GM12878 (cell line): ENCODE measurements around the gene PILRB. TPM values are rescaled to one million over a fixed set of nuclear protein-coding genes. Genes with fewer than 3 reads are reported as not detected.

Experiments used
- ATAC-seq: fragments of 200-7000 bp; cut with Tn5 transposase; 3 replicates; pipeline ENCODE4 v1.9.1; 2020; ENCODE audit warnings: mild to moderate bottlenecking, moderate library complexity
- BruUV-seq: library from RNA; stranded (reverse); fragments of 400-500 nt; replicated peaks from 2 replicates; lab custom pipeline; 2021; lab: Mats Ljungman, UMichigan
- CTCF ChIA-PET: fragments of 300-600 bp; sonication (Branson Sonifier 250); formaldehyde crosslinking; extraction: SDS; loops from one replicate; lab custom pipeline; 2021; ENCODE audit warnings: inconsistent platforms; lab: Yijun Ruan, JAX
- POLR2A ChIA-PET: fragments of 350-600 bp; formaldehyde crosslinking; extraction: SDS; loops from one replicate; lab custom pipeline; 2021; ENCODE audit warnings: inconsistent platforms; lab: Charles Lee
- RAD21 ChIA-PET: fragments of 300-600 bp; sonication (Branson Sonifier 250); formaldehyde crosslinking; loops from one replicate; lab custom pipeline; 2023; ENCODE audit warnings: antibody characterized with exemption; ENCODE audit not compliant: unreplicated experiment; lab: Charles Lee
- SMC1A ChIA-PET: fragments of 300-600 bp; sonication (Branson Sonifier 250); formaldehyde crosslinking; loops from one replicate; lab custom pipeline; 2023; ENCODE audit not compliant: unreplicated experiment, uncharacterized antibody; lab: Charles Lee
- DNase-seq: peaks from one replicate; pipeline ENCODE4 v3.0.0-alpha.2; 2011; ENCODE audit warnings: low read depth, low spot score
- FAIRE-seq: peaks from 3 replicates; lab custom pipeline; 2011; peaks lifted over from hg19 to GRCh38; lab: Jason Lieb, UNC
- H2AFZ ChIP-seq: 2 replicates; pipeline ENCODE4 v1.6.0; 2011; ENCODE audit warnings: low read depth, low read length, control low read depth; ENCODE audit not compliant: control insufficient read depth
- H3K27ac ChIP-seq: 2 replicates; pipeline ENCODE4 v1.5.1; 2011; ENCODE audit warnings: control low read depth; ENCODE audit not compliant: control insufficient read depth, insufficient read depth
- H3K27me3 ChIP-seq, 2 experiments: replicated peaks in 1 of 2; 2 replicates each; pipeline versions ENCODE4 v1.6.0 to v1.6.1; 2011; ENCODE audit warnings: low read length in 1 of 2; ENCODE audit not compliant: control insufficient read depth in 2 of 2, insufficient read depth in 2 of 2
- H3K36me3 ChIP-seq, 2 experiments: 2 replicates each; pipeline ENCODE4 v1.5.1; 2011; ENCODE audit warnings: low read length in 1 of 2; ENCODE audit not compliant: control insufficient read depth in 2 of 2, insufficient read depth in 2 of 2
- H3K4me1 ChIP-seq: 2 replicates; pipeline ENCODE4 v1.6.1; 2011; ENCODE audit warnings: mild to moderate bottlenecking, low read length, moderate library complexity, mixed read lengths; ENCODE audit not compliant: control insufficient read depth, insufficient read depth
- H3K4me2 ChIP-seq: 2 replicates; pipeline ENCODE4 v1.6.0; 2011; ENCODE audit warnings: control low read depth; ENCODE audit not compliant: control insufficient read depth, insufficient read depth
- H3K4me3 ChIP-seq: fragments of 200-600 bp; sonication (generic); 2 replicates; pipeline ENCODE4 v1.5.1; 2016
- H3K79me2 ChIP-seq: 2 replicates; pipeline ENCODE4 v1.6.0; 2011; ENCODE audit warnings: low read length; ENCODE audit not compliant: control insufficient read depth, insufficient read depth
- H3K9ac ChIP-seq: 2 replicates; pipeline ENCODE4 v1.8.0; 2011; ENCODE audit warnings: low read length, control low read depth, mixed read lengths; ENCODE audit not compliant: control insufficient read depth, insufficient read depth
- H3K9me3 ChIP-seq: replicated peaks from 3 replicates; pipeline ENCODE4 v1.5.1; 2011; ENCODE audit warnings: mild to moderate bottlenecking, low read length; ENCODE audit not compliant: control insufficient read depth, insufficient read depth
- H4K20me1 ChIP-seq: 2 replicates; pipeline ENCODE4 v1.6.0; 2011; ENCODE audit not compliant: control insufficient read depth, insufficient read depth
- CTCF ChIP-seq, 3 experiments: IDR thresholded peaks in 2 of 3; conservative IDR thresholded peaks in 1 of 3; 2 replicates each; pipeline ENCODE4 v1.5.1; 2011; ENCODE audit warnings: low read depth in 3 of 3, low read length in 3 of 3, mild to moderate bottlenecking in 3 of 3, control low read depth in 2 of 3, moderate library complexity in 2 of 3, inconsistent platforms in 1 of 3, mixed read lengths in 1 of 3; ENCODE audit not compliant: control insufficient read depth in 2 of 3, insufficient read depth in 1 of 3; ENCODE audit errors: extremely low read depth in 1 of 3
- POLR2AphosphoS5 ChIP-seq: IDR thresholded peaks from 2 replicates; pipeline ENCODE4 v1.6.1; 2011; ENCODE audit warnings: mild to moderate bottlenecking, low read length, inconsistent platforms
- SMAD5 ChIP-seq: IDR thresholded peaks from 2 replicates; pipeline ENCODE4 v1.6.1; 2016; ENCODE audit warnings: antibody characterized with exemption, low read depth
- ZNF592 ChIP-seq: fragments of 450-650 bp; IDR thresholded peaks from 2 replicates; pipeline ENCODE4 v1.6.1; 2017; ENCODE audit warnings: mild to moderate bottlenecking, moderate library complexity
- ZNF687 ChIP-seq: fragments of 450-650 bp; IDR thresholded peaks from 2 replicates; pipeline ENCODE4 v1.6.1; 2017; ENCODE audit warnings: mild to moderate bottlenecking, moderate library complexity
- WGBS: methylation state at CpG from one replicate; pipeline ENCODE4 v1.1.6; 2016; ENCODE audit warnings: low lambda C conversion rate; ENCODE audit not compliant: insufficient replicate concordance, insufficient coverage; ENCODE audit errors: missing lambda C conversion rate; 5-methylcytosine and 5-hydroxymethylcytosine counted together
- in situ Hi-C: fragments of 300-500 bp; cut with MboI; formaldehyde crosslinking; loops from 9 replicates; pipeline ENCODE4 v1.14.3; 2018; ENCODE audit warnings: mixed read lengths
- intact Hi-C: fragments of 100-400 bp; cut with micrococcal nuclease; formaldehyde crosslinking; loops from one replicate; pipeline ENCODE4 v1.14.2; 2022; ENCODE audit not compliant: unreplicated experiment
- polyA plus RNA-seq, 11 experiments: library from polyadenylated mRNA; depleted of rRNA in 4 of 11; unstranded in 6 of 11; stranded (reverse) in 5 of 11; fragments of >200 nt; fragmentation: Nextera tagmentation in 4 of 11; fragmentation: Illumina TruSeq in 1 of 11; extraction: Ambion mirVana in 4 of 11; extraction: Trizol in 1 of 11; gene quantifications; 1 replicate in 1 of 11; 2 replicates in 10 of 11; pipeline versions ENCODE4 v1.2.1 to v1.2.3, GENCODE V29; 2011 to 2016; ENCODE audit warnings: inconsistent platforms in 2 of 11, missing spikeins in 2 of 11, low read depth in 1 of 11
- total RNA-seq, 4 experiments: library from RNA; depleted of rRNA in 3 of 4; stranded (reverse); fragments of >200 nt in 3 of 4; fragmentation: Illumina TruSeq in 1 of 4; extraction: Trizol in 1 of 4; gene quantifications; 2 replicates each; pipeline versions ENCODE4 v1.2.1 to v1.2.3, GENCODE V29; 2013 to 2021

Gene PILRB
- total and polyA plus RNA-seq, 10 of the 15 experiments (the other 5 are each of a cell fraction or from before 2014, with no cell fraction given), result 2.6 to 50.3 (median 22.0) TPM

- ChIA-PET POLR2A (interaction anchor here (0.5 to 1.9 kb wide), 7 partner anchors 11 to 115 kb away, joined by 3 to 11 read pairs (median 4); partner anchors contain the start of genes MEPCE and ZCWPW1), SMC1A (interaction anchor here (0.6 to 3.6 kb wide), 11 partner anchors 10 to 232 kb away, joined by 3 to 16 read pairs (median 6); no protein-coding TSS in a partner anchor), CTCF (interaction anchor here (0.6 to 3.3 kb wide), 7 partner anchors 10 to 232 kb away, joined by 3 to 39 read pairs (median 3); no protein-coding TSS in a partner anchor), RAD21 (interaction anchor here (0.7 to 1.9 kb wide), 5 partner anchors 10 to 196 kb away, joined by 3 to 8 read pairs (median 5); partner anchors contain the start of gene ZCWPW1)
- no peak overlapping the region for H3K4me3 ChIP-seq
- DNase-seq (no peak), FAIRE-seq (no peak), ATAC-seq (no peak)
- in situ Hi-C loops, result no loop called here
- no TSS peak for BruUV-seq
- no peak overlapping the region for H3K9ac ChIP-seq
- no peaks in the 10 kb centered on the region for H3K27me3 ChIP-seq
- no peaks in the 10 kb centered on the region for H3K79me2 ChIP-seq
- TF ChIP-seq ZNF592 (0 out of 2 replicates have a peak, but pooled peaks have one; percentile 40), SMAD5 (no peak), CTCF (IDR thresholded peaks at IDR 0.05 in 2 of 3, conservative IDR thresholded peaks at IDR 0.05 in 1 of 3; ENCODE audit: control insufficient read depth in 2 of 3, extremely low read depth in 1 of 3, insufficient read depth in 1 of 3, low read depth in 3 of 3, low read length in 3 of 3) (no peak), POLR2AphosphoS5 (0 out of 2 replicates have a peak, but pooled peaks have one; percentile 5), ZNF687 (peak; percentile 26; the same call in 1 of the 2 replicates)
- WGBS, result 91% methylated on average over 6 of the region's 6 CpGs
- H3K4me1 ChIP-seq, result peaks cover 50% of the 10 kb centered on the region
- no peak overlapping the region for H2AFZ ChIP-seq
- no peak overlapping the region for H3K4me2 ChIP-seq
- H4K20me1 ChIP-seq, result no peaks in the 10 kb centered on the region
- no peaks in the 10 kb centered on the region for H3K9me3 ChIP-seq
- intact Hi-C loops, result loop anchor here (10.0 kb wide), 1 partner anchor 180 kb away; no protein-coding TSS in a partner anchor
- H3K27ac ChIP-seq, result peak overlapping the region; percentile 6
- peaks cover 9 to 19% of the 10 kb centered on the region in 2 experiments for H3K36me3 ChIP-seq
These were observed 6.6 kb downstream of the PILRB start for GRCh38 chr7:100364480-100364879.
